Liver (tissue), 9 donors: Measurements from ENCODE around the gene CHI3L2. TPM values are rescaled to one million over a fixed set of nuclear protein-coding genes. Genes with fewer than 3 reads are reported as not detected.

Experiments
- DNase-seq: peaks from one replicate; pipeline ENCODE4 v3.0.0-alpha.2; 2017; ENCODE audit warnings: low spot score
- H3K27ac ChIP-seq, 2 donors: one replicate each; pipeline ENCODE4 v1.7.0; 2013; ENCODE audit warnings: inconsistent platforms in 2 of 2, low read length in 2 of 2, control low read depth in 1 of 2, low read depth in 1 of 2, mild to moderate bottlenecking in 1 of 2
- H3K27me3 ChIP-seq, 4 donors: one replicate each; pipeline versions ENCODE4 v1.6.1 to v1.7.0; 2013; ENCODE audit warnings: low read length in 3 of 4, inconsistent platforms in 1 of 4, mild to moderate bottlenecking in 1 of 4, moderate library complexity in 1 of 4; ENCODE audit not compliant: control insufficient read depth in 4 of 4, insufficient read depth in 4 of 4
- H3K36me3 ChIP-seq, 4 donors: one replicate each; pipeline versions ENCODE4 v1.6.1 to v1.7.0; 2013; ENCODE audit warnings: low read length in 3 of 4, mild to moderate bottlenecking in 3 of 4, low read depth in 1 of 4, moderate library complexity in 1 of 4; ENCODE audit not compliant: control insufficient read depth in 4 of 4, insufficient read depth in 3 of 4
- H3K4me1 ChIP-seq, 4 donors: one replicate each; pipeline versions ENCODE4 v1.6.1 to v1.7.0; 2013; ENCODE audit warnings: low read length in 3 of 4, mild to moderate bottlenecking in 3 of 4, moderate library complexity in 1 of 4; ENCODE audit not compliant: control insufficient read depth in 4 of 4, insufficient read depth in 4 of 4
- H3K4me3 ChIP-seq, 3 donors: one replicate each; pipeline versions ENCODE4 v1.6.1 to v1.7.0; 2013; ENCODE audit warnings: low read length in 3 of 3, control low read depth in 1 of 3, low read depth in 1 of 3, mild to moderate bottlenecking in 1 of 3
- H3K9ac ChIP-seq, 2 donors: one replicate each; pipeline ENCODE4 v1.7.0; 2013; ENCODE audit warnings: low read length in 2 of 2, mild to moderate bottlenecking in 2 of 2, moderate library complexity in 2 of 2, control low read depth in 1 of 2, low read depth in 1 of 2
- H3K9me3 ChIP-seq, 4 donors: one replicate each; pipeline versions ENCODE4 v1.6.1 to v1.7.0; 2013; ENCODE audit warnings: low read length in 3 of 4; ENCODE audit not compliant: control insufficient read depth in 4 of 4
- ATF3 ChIP-seq: IDR thresholded peaks from 2 replicates; pipeline ENCODE4 v1.6.1; 2016; ENCODE audit warnings: antibody characterized with exemption
- CTCF ChIP-seq: fragments of 150-350 bp; IDR thresholded peaks from 2 replicates; pipeline ENCODE4 v1.5.1; 2017; ENCODE audit warnings: improper control_type of control experiment, low read depth, low read length; ENCODE audit not compliant: missing input control
- EGR1 ChIP-seq, 2 donors: IDR thresholded peaks; 2 replicates each; pipeline ENCODE4 v1.6.1; 2016 to 2018; ENCODE audit warnings: antibody characterized with exemption in 2 of 2, low read depth in 2 of 2
- FOXA1 ChIP-seq: IDR thresholded peaks from 2 replicates; pipeline ENCODE4 v1.6.1; 2016; ENCODE audit warnings: antibody characterized with exemption
- FOXA2 ChIP-seq: IDR thresholded peaks from 2 replicates; pipeline ENCODE4 v1.6.1; 2016; ENCODE audit warnings: antibody characterized with exemption
- GABPA ChIP-seq, 2 donors: IDR thresholded peaks in 1 of 2; conservative IDR thresholded peaks in 1 of 2; 2 replicates each; pipeline ENCODE4 v1.6.1; 2016; ENCODE audit warnings: antibody characterized with exemption in 2 of 2, mild to moderate bottlenecking in 1 of 2, moderate library complexity in 1 of 2
- HNF4A ChIP-seq, 2 donors: conservative IDR thresholded peaks; 2 replicates each; pipeline ENCODE4 v1.6.1; 2016; ENCODE audit warnings: antibody characterized with exemption in 2 of 2, mild to moderate bottlenecking in 2 of 2
- HNF4G ChIP-seq: IDR thresholded peaks from 2 replicates; pipeline ENCODE4 v1.6.1; 2016; ENCODE audit warnings: antibody characterized with exemption
- JUND ChIP-seq, 2 donors: IDR thresholded peaks; 2 replicates each; pipeline ENCODE4 v1.6.1; 2016; ENCODE audit warnings: antibody characterized with exemption in 2 of 2
- MAX ChIP-seq: IDR thresholded peaks from 2 replicates; pipeline ENCODE4 v1.6.1; 2016; ENCODE audit warnings: antibody characterized with exemption
- NR2F2 ChIP-seq: IDR thresholded peaks from 2 replicates; pipeline ENCODE4 v1.6.1; 2016; ENCODE audit warnings: antibody characterized with exemption
- RAD21 ChIP-seq, 2 donors: IDR thresholded peaks; 2 replicates each; pipeline ENCODE4 v1.6.1; 2016; ENCODE audit warnings: antibody characterized with exemption in 2 of 2, mild to moderate bottlenecking in 2 of 2
- REST ChIP-seq: IDR thresholded peaks from 2 replicates; pipeline ENCODE4 v1.6.1; 2016; ENCODE audit warnings: antibody characterized with exemption, mild to moderate bottlenecking
- RXRA ChIP-seq, 2 donors: IDR thresholded peaks; 2 replicates each; pipeline ENCODE4 v1.6.1; 2017 to 2018; ENCODE audit warnings: antibody characterized with exemption in 2 of 2, mild to moderate bottlenecking in 1 of 2
- SP1 ChIP-seq: IDR thresholded peaks from 2 replicates; pipeline ENCODE4 v1.6.1; 2018; ENCODE audit warnings: antibody characterized with exemption, mild to moderate bottlenecking
- TAF1 ChIP-seq: conservative IDR thresholded peaks from 2 replicates; pipeline ENCODE4 v1.6.1; 2016; ENCODE audit warnings: antibody characterized with exemption, mild to moderate bottlenecking
- YY1 ChIP-seq: IDR thresholded peaks from 2 replicates; pipeline ENCODE4 v1.6.1; 2016; ENCODE audit warnings: antibody characterized with exemption, mild to moderate bottlenecking
- WGBS: extraction: QIAGEN DNeasy Blood & Tissue Kit; methylation state at CpG from one replicate; pipeline ENCODE4 v1.1.7; 2013; 5-methylcytosine and 5-hydroxymethylcytosine counted together
- polyA plus RNA-seq, 2 donors: library from polyadenylated mRNA; stranded (reverse) in 1 of 2; unstranded in 1 of 2; fragments of 200-250 nt in 1 of 2; fragments of >200 nt in 1 of 2; fragmentation: Nextera tagmentation in 1 of 2; extraction: Ambion mirVana in 1 of 2; gene quantifications; one replicate each; pipeline versions ENCODE4 v1.2.1 to v1.2.3, GENCODE V29; 2013 to 2015
- total RNA-seq, 2 donors: library from RNA; depleted of rRNA; stranded (reverse); fragments of >200 nt; gene quantifications; one replicate each; pipeline ENCODE4 v1.2.3, GENCODE V29; 2014
- TF ChIP-seq, protein P1 (sequence below): IDR thresholded peaks from 2 replicates; pipeline ENCODE4 v1.6.1; 2016; ENCODE audit warnings: antibody characterized with exemption
- donor health status: healthy.
- donor health status: healthy.
- donor health status: healthy.
- donor health status: healthy.
- donor health status: healthy.

Gene CHI3L2
- total and polyA plus RNA-seq, 4 donors: 0.07 to 0.32 (median 0.24) TPM

DNA sequence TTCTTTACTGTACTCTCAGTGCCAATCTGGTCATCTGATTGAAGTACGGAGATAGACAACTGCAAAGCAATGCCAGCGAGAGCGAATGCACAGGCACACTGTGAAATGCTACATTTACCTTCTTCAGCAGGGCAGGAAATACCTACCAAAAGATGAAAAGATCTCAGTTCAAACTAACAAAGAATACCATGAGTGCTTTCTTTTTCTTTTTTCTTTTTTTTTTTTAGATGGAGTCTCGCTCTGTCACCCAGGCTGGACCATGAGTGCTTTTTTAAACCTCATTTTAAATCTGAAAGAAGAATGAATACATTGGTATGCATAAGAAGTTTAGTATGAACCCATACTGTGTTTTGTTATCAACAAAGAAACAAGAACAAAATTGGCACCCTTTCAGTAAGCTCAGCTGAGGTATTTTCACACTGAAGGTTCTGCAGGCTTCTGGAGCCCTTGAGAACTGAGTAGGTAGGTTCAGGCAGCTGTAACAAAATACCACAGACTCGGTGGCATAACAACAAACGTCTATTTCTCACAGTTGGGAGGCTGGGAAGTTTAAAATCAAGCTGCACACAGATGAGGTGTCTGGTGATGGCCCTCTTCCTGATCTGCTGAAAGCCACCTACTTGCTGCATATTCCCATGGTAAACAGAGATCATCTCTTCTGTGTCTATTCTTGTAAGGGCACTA, 1.7 kb upstream of the CHI3L2 start:
- Histone ChIP-seq H3K27me3 (no peaks in the 10 kb centered on the region), H3K9me3 (no peaks in the 10 kb centered on the region), H3K4me1 (peaks cover 0 to 11% (median 2%) of the 10 kb centered on the region in 4 donors), H3K4me3 (no peak overlapping the region), H3K27ac (no peak overlapping the region), H3K9ac (no peak overlapping the region), H3K36me3 (no peaks in the 10 kb centered on the region)
- no peak for DNase-seq
- TF ChIP-seq SP1: no peak
- 64% methylated on average over 6 of the region's 6 CpGs for WGBS

- Histone ChIP-seq H3K36me3 (no peaks in the 10 kb centered on the region), H3K27me3 (no peaks in the 10 kb centered on the region), H3K9me3 (no peaks in the 10 kb centered on the region), H3K27ac (no peak overlapping the region), H3K4me3 (no peak overlapping the region), H3K4me1 (no peaks in the 10 kb centered on the region), H3K9ac (no peak overlapping the region)
- no peak for DNase-seq
- 81% methylated on average over 6 of the region's 6 CpGs for WGBS
- TF ChIP-seq NR2F2: no peak
Measured at GRCh38 chr1:111227851-111228747, 586 bp downstream of the CHI3L2 start.

- H3K9ac ChIP-seq: no peak overlapping the region
- no peak overlapping the region for H3K4me3 ChIP-seq
- WGBS: 88% methylated on average over 2 of the region's 2 CpGs
- H3K27ac ChIP-seq: no peak overlapping the region
- H3K9me3 ChIP-seq: no peaks in the 10 kb centered on the region
- DNase-seq: no peak
- H3K4me1 ChIP-seq: no peaks in the 10 kb centered on the region
- H3K27me3 ChIP-seq: no peaks in the 10 kb centered on the region
- no peaks in the 10 kb centered on the region for H3K36me3 ChIP-seq
- TF ChIP-seq JUND (IDR thresholded peaks at IDR 0.05) (no peak), NR2F2 (no peak), RAD21 (IDR thresholded peaks at IDR 0.05) (no peak), MAX (no peak), CTCF (no peak), FOXA2 (no peak), REST (no peak), HNF4G (no peak), EGR1 (IDR thresholded peaks at IDR 0.05; ENCODE audit: low read depth in 2 of 2) (no peak), ATF3 (no peak), FOXA1 (no peak), SP1 (no peak), RXRA (IDR thresholded peaks at IDR 0.05) (no peak), HNF4A (conservative IDR thresholded peaks at IDR 0.05) (no peak), TAF1 (no peak), GABPA (IDR thresholded peaks at IDR 0.05 in 1 of 2, conservative IDR thresholded peaks at IDR 0.05 in 1 of 2) (no peak), YY1 (no peak)
- TF ChIP-seq, protein P1, sequence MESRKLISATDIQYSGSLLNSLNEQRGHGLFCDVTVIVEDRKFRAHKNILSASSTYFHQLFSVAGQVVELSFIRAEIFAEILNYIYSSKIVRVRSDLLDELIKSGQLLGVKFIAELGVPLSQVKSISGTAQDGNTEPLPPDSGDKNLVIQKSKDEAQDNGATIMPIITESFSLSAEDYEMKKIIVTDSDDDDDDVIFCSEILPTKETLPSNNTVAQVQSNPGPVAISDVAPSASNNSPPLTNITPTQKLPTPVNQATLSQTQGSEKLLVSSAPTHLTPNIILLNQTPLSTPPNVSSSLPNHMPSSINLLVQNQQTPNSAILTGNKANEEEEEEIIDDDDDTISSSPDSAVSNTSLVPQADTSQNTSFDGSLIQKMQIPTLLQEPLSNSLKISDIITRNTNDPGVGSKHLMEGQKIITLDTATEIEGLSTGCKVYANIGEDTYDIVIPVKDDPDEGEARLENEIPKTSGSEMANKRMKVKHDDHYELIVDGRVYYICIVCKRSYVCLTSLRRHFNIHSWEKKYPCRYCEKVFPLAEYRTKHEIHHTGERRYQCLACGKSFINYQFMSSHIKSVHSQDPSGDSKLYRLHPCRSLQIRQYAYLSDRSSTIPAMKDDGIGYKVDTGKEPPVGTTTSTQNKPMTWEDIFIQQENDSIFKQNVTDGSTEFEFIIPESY: no peak
Measured at GRCh38 chr1:111228748-111229126, 1.2 kb downstream of the CHI3L2 start.
